Transverse colon (tissue), 4 donors: Measurements from ENCODE around the gene BCO2. TPM values are rescaled to one million over a fixed set of nuclear protein-coding genes. Genes with fewer than 3 reads are reported as not detected.

Source experiments
- DNase-seq: peaks from one replicate; pipeline ENCODE4 v3.0.0-alpha.2; 2019
- H3K27ac ChIP-seq, 4 donors: fragments of 200-600 bp; sonication (generic); 2 replicates each; pipeline ENCODE4 v1.5.1; 2016 to 2018; ENCODE audit warnings: inconsistent platforms in 4 of 4
- H3K27me3 ChIP-seq: fragments of 200-600 bp; sonication (generic); 2 replicates; pipeline ENCODE4 v1.5.1; 2017; ENCODE audit warnings: inconsistent platforms
- H3K36me3 ChIP-seq, 4 donors: fragments of 200-600 bp; sonication (generic); 2 replicates each; pipeline ENCODE4 v1.5.1; 2017 to 2019; ENCODE audit warnings: inconsistent platforms in 4 of 4
- H3K4me1 ChIP-seq, 4 donors: fragments of 200-600 bp; sonication (generic); 2 replicates each; pipeline ENCODE4 v1.5.1; 2017 to 2020; ENCODE audit warnings: inconsistent platforms in 4 of 4
- H3K4me3 ChIP-seq, 4 donors: fragments of 200-600 bp; sonication (generic); 1 replicate in 1 of 4; 2 replicates in 3 of 4; pipeline versions ENCODE4 v1.5.1 to v1.6.1; 2017 to 2019; ENCODE audit warnings: inconsistent platforms in 4 of 4
- H3K9me3 ChIP-seq, 2 donors: fragments of 200-600 bp; sonication (generic); 2 replicates each; pipeline ENCODE4 v1.5.1; 2017 to 2019; ENCODE audit warnings: inconsistent platforms in 2 of 2
- CTCF ChIP-seq, 5 experiments: fragments of 200-600 bp in 3 of 5; fragments of 450-650 bp in 2 of 5; sonication (generic) in 3 of 5; IDR thresholded peaks; 1 replicate in 2 of 5; 2 replicates in 3 of 5; pipeline ENCODE4 v1.5.1; 2016 to 2017; ENCODE audit warnings: antibody characterized with exemption in 5 of 5, inconsistent platforms in 3 of 5, mild to moderate bottlenecking in 2 of 5, moderate library complexity in 1 of 5
- EP300 ChIP-seq: sonication (generic); formaldehyde crosslinking; IDR thresholded peaks from one replicate; pipeline ENCODE4 v1.6.1; 2017; ENCODE audit warnings: antibody characterized with exemption, low read depth
- POLR2A ChIP-seq: fragments of 450-650 bp; IDR thresholded peaks from one replicate; pipeline ENCODE4 v1.6.1; 2016; ENCODE audit warnings: antibody characterized with exemption, mild to moderate bottlenecking, moderate library complexity
- POLR2AphosphoS5 ChIP-seq, 3 donors: sonication (generic); formaldehyde crosslinking; IDR thresholded peaks; one replicate each; pipeline ENCODE4 v1.6.1; 2016; ENCODE audit warnings: antibody characterized with exemption in 3 of 3
- WGBS, 2 donors: methylation state at CpG; one replicate each; pipeline ENCODE4 v1.1.5; 2018; ENCODE audit warnings: low coverage in 1 of 2; 5-methylcytosine and 5-hydroxymethylcytosine counted together
- in situ Hi-C, 4 donors: fragments of 200-750 bp; cut with MboI; loops; one replicate each; pipeline versions ENCODE4 v1.15.0 to v1.15.1; 2017; ENCODE audit warnings: low sequenced_read_pairs in 3 of 4, low pct_ligation_motif_present in 1 of 4, low pct_unique_long_range_greater_than_20kb in 1 of 4
- intact Hi-C: fragments of 100-400 bp; cut with DNase I; formaldehyde crosslinking; loops from one replicate; pipeline ENCODE4 v1.15.1; 2023; ENCODE audit warnings: low total_unique reads
- total RNA-seq, 4 donors: library from RNA; depleted of rRNA; stranded (reverse); fragments of >200 nt; gene quantifications; one replicate each; pipeline ENCODE4 v1.1.0, GENCODE V29; 2016

Gene BCO2
- total RNA-seq, 4 donors from 2014 or later = 2.8 to 12.1 (median 4.0) TPM

DNA sequence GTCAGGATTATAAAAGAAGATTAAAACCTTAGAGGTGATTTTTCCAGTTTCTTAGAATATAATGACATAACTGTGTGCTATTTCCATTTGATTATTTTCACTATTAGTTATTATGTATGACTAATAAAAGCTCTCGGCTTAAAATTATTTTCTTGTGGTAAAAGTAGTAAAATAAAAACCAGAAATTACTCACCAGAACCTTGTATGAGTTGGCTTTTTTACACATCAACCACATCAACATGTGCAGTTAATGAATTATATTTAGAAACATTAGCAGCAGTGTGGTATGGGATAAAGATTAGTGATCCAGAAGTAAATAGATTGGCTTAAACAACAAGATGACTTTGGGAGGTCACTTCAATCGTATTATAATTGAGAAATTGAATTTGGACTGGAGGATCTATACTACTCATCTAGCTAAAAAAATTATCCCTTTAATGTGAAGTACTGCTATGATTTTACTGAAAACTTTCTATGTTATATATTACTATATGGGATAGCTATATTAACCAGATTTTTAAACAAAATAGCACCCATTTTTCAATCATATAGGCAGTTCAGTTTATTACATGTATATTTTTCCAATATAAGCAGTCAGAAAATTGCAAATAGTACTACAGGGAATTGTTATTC lies 2.8 kb upstream of the BCO2 start:
- DNase-seq = no peak
- in situ Hi-C loops (loop anchor here in 2 of 4 donors (10.0 kb wide), 1 partner anchor 58 kb away; no protein-coding TSS in a partner anchor), intact Hi-C loops (no loop called here)
- no peaks in the 10 kb centered on the region for H3K27me3 ChIP-seq
- peaks cover 0 to 12% (median 9%) of the 10 kb centered on the region in 4 donors for H3K4me1 ChIP-seq
- no peaks in the 10 kb centered on the region for H3K9me3 ChIP-seq
- H3K4me3 ChIP-seq = no peak overlapping the region
- no peaks in the 10 kb centered on the region for H3K36me3 ChIP-seq
- 39 to 61% methylated on average over 2 of the region's 2 CpGs for WGBS, 2 donors
- TF ChIP-seq POLR2AphosphoS5 (IDR thresholded peaks at IDR 0.05) (no peak), CTCF (IDR thresholded peaks at IDR 0.05) (no peak), POLR2A (no peak)
- no peak overlapping the region for H3K27ac ChIP-seq

DNA sequence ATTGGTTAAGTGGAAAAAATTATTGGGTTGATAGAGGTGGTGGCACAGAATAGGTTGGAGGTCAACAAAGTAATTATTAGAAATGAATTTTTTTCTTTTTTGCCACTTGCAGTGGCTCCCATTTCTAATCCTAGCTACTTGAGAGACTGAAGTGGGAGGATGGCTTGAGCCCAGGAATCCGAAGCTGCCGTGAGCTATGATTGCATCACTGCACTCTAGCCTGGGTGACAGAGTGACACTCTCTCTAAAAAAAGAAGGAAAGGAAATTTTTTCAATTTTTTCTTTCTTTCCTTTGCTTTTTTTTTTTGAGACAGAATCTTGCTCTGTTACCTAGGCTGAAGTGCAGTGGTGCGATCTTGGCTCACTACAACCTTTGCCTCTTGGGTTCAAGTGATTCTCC lies 2.2 kb upstream of the BCO2 start:
- Histone ChIP-seq H3K27me3 (no peaks in the 10 kb centered on the region), H3K27ac (no peak overlapping the region), H3K9me3 (no peaks in the 10 kb centered on the region), H3K4me1 (peaks cover 0 to 12% (median 9%) of the 10 kb centered on the region in 4 donors), H3K36me3 (no peaks in the 10 kb centered on the region), H3K4me3 (no peak overlapping the region)
- in situ Hi-C loops = loop anchor here in 2 of 4 donors (10.0 kb wide), 1 partner anchor 58 kb away; no protein-coding TSS in a partner anchor
- no peak for TF ChIP-seq CTCF (IDR thresholded peaks at IDR 0.05)
- TF ChIP-seq EP300 = no peak
- no peak for TF ChIP-seq POLR2AphosphoS5 (IDR thresholded peaks at IDR 0.05)
- no peak for TF ChIP-seq POLR2A
- 59 to 84% methylated on average over 2 to 3 of the region's 3 CpGs for WGBS, 2 donors
- no peak for DNase-seq
- intact Hi-C loops = no loop called here

DNA sequence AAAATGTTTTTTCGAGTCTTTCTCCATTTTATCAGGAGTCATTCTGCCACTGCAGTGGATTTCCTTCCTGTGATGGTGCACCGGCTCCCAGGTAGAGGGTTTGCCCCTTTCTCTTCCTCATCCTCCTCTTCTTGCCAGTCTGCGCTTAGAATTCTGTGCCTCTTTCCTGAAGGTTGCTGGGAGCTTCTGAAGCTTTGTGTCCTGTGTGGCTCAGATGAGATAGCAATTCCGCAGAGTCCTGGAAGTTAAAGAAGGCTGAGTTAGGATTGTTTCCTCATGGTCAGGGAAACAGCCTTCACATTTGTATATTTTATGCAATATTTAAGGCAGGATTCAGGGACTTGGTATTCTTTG lies 264 bp downstream of the BCO2 start:
- no peaks in the 10 kb centered on the region for H3K27me3 ChIP-seq
- DNase-seq = no peak
- H3K4me1 ChIP-seq = peaks cover 0 to 12% (median 9%) of the 10 kb centered on the region in 4 donors
- H3K27ac ChIP-seq = peak overlapping the region; percentile 50 to 73 (median 66)
- WGBS, 2 donors = 0 to 25% methylated on average over 1 to 4 of the region's 4 CpGs
- intact Hi-C loops (no loop called here), in situ Hi-C loops (loop anchor here in 2 of 4 donors (10.0 kb wide), 1 partner anchor 61 kb away; no protein-coding TSS in a partner anchor)
- H3K4me3 ChIP-seq = peak overlapping the region in 3 of 4 donors; percentile 0 to 20 (median 15)
- no peaks in the 10 kb centered on the region for H3K9me3 ChIP-seq
- TF ChIP-seq POLR2AphosphoS5 (IDR thresholded peaks at IDR 0.05) = no peak
- no peak for TF ChIP-seq POLR2A
- no peak for TF ChIP-seq EP300
- TF ChIP-seq CTCF (IDR thresholded peaks at IDR 0.05) = no peak
- no peaks in the 10 kb centered on the region for H3K36me3 ChIP-seq

- TF ChIP-seq CTCF (IDR thresholded peaks at IDR 0.05) (no peak), EP300 (no peak), POLR2A (no peak), POLR2AphosphoS5 (IDR thresholded peaks at IDR 0.05) (no peak)
- WGBS, 2 donors = 67 to 70% methylated on average over 1 of the region's 1 CpG
- DNase-seq = no peak
- Histone ChIP-seq H3K36me3 (no peaks in the 10 kb centered on the region), H3K27ac (peak overlapping the region in 2 of 4 donors; percentile 67 to 73), H3K9me3 (no peaks in the 10 kb centered on the region), H3K4me3 (no peak overlapping the region), H3K4me1 (peaks cover 0 to 12% (median 9%) of the 10 kb centered on the region in 4 donors), H3K27me3 (no peaks in the 10 kb centered on the region)
- intact Hi-C loops (no loop called here), in situ Hi-C loops (loop anchor here in 2 of 4 donors (10.0 kb wide), 1 partner anchor 61 kb away; no protein-coding TSS in a partner anchor)
Measured at GRCh38 chr11:112176077-112176476, 765 bp downstream of the BCO2 start.
